GM20431 (cell line): ENCODE data around the gene MED15.

Source experiments
- in situ Hi-C: fragments of 300-500 bp; cut with MseI, MboI; formaldehyde crosslinking; loops from one replicate; pipeline ENCODE4 v1.15.0; 2020; ENCODE audit warnings: low sequenced_read_pairs; ENCODE audit not compliant: unreplicated experiment

MED15 gene

DNA sequence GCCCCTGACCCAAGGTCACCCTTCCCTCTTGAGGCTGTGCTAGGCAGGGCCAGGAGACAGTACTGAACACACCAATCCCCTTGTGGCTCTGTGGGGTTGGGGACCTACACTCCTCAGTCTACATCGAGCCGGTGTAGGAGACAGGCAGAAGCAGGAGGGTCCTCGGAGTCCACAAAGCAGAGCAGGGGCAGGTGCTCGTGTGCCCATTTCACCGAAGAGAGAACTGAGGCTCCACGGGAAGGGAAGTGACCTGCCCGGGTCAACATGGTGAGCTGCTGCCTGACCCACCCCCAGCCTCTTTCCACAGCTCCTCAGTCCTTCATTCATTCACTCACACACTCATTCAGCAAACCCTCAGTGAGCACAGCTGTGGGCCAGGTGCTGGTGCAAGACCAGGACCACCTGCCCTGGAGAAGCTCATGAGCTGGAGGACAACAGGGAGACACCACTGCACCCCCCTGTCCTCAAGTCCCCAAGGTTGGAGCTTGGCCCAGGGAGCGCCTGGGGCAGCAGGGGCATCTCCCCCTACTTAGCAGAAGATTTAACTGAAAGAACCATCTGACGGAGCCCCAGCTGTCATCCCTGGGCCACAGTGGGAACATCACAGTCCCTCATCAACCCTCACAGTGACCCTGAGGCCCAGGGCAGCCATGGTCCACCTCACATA is 127.3 kb downstream of the MED15 start:
- in situ Hi-C loops: no loop called here

DNA sequence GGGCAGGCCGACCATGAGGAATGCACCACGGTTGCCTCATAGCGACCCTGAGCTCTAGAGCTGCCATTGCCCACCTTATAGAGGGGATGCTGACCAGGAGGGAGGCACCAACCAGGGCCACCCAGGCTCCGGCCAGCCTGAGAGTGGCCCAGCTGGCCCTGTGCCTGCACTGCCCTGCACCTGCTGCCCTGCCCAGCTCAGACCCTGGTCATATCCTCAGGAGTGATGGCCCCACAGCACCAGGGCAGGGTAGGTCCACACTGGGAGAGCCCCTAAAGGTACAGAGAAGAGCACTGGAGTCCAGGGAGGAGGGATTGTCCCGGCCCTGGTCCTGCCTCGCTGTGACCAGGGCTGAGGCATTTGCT is 127.8 kb downstream of the MED15 start:
- in situ Hi-C loops: no loop called here

DNA sequence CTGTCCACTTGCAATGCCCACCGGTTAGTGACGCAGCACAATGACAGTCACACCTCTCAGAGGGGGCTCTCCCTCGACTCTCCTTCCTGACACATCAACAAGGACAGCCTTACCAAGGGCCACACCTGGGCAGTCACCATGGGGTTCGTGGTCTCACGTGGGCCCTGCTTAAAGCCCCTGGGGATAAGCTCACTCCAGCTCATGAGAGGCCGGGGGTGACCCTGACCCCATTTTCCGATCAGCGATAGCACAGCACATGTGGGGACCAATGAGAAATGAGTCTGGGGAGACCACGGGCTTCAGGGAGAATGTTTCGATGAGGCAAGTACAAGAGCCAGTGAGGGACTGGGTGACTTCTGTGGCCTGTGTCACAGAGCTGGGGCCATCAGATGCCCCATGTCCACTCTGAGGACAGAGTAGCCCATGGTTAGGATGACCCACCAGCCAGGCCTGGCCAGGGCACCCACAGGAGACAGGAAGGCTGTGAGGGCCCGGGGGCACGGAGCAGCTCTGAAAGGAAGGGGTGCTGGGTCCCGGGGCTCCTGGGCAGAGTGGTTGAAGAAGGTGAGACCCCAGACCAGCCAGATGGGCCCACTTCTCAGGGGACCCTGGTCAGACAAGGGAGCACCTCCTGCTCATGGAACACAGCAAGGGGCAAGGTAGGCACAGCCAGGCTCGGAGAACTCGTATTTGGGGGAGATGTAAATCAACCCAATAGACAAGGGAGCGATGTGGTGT is 128.8 kb downstream of the MED15 start:
- in situ Hi-C loops: no loop called here

DNA sequence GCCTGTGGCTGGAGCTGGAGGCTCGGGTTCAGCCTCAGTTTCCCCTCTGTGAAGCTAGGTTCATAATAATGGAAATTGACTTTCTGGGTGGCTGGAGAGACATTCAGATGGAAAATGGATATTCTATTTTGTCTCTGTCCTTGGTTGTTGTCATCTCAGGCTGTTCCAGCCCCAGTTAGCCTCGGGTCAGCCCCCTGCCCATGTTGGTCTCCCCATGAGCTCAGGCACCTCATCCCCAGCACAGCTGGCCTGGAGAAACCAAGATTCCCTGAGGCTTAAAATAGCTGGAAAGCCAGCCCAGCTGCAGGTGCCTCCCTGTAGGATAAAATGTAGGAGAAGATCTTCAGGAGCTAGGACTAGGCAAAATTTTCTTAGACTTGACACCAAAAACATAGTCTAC is 129.5 kb downstream of the MED15 start:
- in situ Hi-C loops: no loop called here
